Nephron progenitor cell (in vitro differentiated cells): ENCODE results near the gene MELTF.

ENCODE experiments used
- DNase-seq: peaks from one replicate; pipeline ENCODE4 v3.0.0; 2021
- H3K27ac Mint-ChIP-seq: 2 replicates; pipeline ENCODE4 v1.8.0; 2021; ENCODE audit warnings: mild to moderate bottlenecking, moderate library complexity, mixed read lengths
- H3K27me3 Mint-ChIP-seq: 2 replicates; pipeline ENCODE4 v1.8.0; 2021; ENCODE audit warnings: mild to moderate bottlenecking, low read depth, mixed read lengths; ENCODE audit not compliant: poor library complexity
- H3K36me3 Mint-ChIP-seq: 2 replicates; pipeline ENCODE4 v1.8.0; 2021; ENCODE audit warnings: low read depth, mixed read lengths
- H3K4me1 Mint-ChIP-seq: 2 replicates; pipeline ENCODE4 v1.8.0; 2021; ENCODE audit warnings: mixed read lengths
- H3K4me3 Mint-ChIP-seq: 2 replicates; pipeline ENCODE4 v1.8.0; 2021; ENCODE audit warnings: mild to moderate bottlenecking, moderate library complexity, mixed read lengths
- H3K9me3 Mint-ChIP-seq: 2 replicates; pipeline ENCODE4 v1.8.0; 2021; ENCODE audit warnings: mild to moderate bottlenecking, moderate library complexity, mixed read lengths
- CTCF ChIP-seq: fragments of 200-600 bp; sonication (generic); IDR thresholded peaks from 2 replicates; pipeline ENCODE4 v1.5.0; 2021; ENCODE audit warnings: antibody characterized with exemption

The MELTF gene

GRCh38 chr3:197023241-197023997 lies 6.2 kb downstream of the MELTF start:
- H3K4me3 Mint-ChIP-seq = peak overlapping the region; percentile 54
- H3K36me3 Mint-ChIP-seq = no peaks in the 10 kb centered on the region
- H3K9me3 Mint-ChIP-seq = no peaks in the 10 kb centered on the region
- peaks cover 26% of the 10 kb centered on the region for H3K27me3 Mint-ChIP-seq
- peaks cover 71% of the 10 kb centered on the region for H3K4me1 Mint-ChIP-seq
- H3K27ac Mint-ChIP-seq = peak overlapping the region; percentile 68
- DNase-seq = no peak
- no peak for TF ChIP-seq CTCF

DNA sequence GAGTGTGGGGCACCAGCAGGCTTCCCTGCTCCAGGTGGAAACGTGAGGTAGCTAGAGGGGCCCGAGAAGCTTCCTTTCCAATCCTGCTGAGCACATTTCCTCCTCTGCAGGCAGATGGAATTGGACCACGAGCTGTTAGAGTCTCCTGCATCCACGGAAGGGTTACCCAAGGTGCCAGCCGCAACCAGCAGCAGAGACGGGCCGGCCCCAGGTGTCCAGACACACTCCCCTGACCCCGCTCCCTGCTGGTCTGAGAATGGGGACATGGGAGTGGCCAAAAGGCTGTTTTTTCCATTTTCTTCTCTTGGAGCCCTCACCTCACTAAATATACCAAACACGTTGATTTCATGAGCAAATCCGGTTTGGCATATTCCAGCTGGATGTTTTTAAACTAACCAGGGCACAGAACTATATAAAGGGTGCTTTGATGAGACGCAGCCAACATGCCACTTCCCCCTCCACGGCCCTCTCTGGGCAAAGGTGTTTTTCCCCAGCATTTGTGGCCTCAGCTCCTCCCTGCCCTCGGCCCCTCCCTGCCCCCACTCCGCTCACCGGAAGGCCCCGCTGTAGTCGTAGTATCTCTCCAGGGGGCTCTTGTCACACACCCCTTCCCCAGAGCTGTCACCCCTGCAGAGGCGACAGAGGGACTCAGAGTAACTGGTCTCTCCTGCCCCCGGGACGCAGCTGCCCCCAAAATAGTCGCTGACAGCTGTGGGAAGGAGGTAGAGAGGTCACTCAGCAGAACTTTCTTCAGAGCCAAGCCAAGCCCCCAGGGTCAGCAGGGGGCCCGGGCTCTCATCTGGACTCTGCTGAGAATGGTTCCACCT lies 7.0 kb downstream of the MELTF start:
- no peak for TF ChIP-seq CTCF
- peak overlapping the region; percentile 54 for H3K4me3 Mint-ChIP-seq

GRCh38 chr3:197021729-197022404 lies 7.8 kb downstream of the MELTF start:
- TF ChIP-seq CTCF = no peak
- Mint-ChIP-seq H3K9me3 (no peaks in the 10 kb centered on the region), H3K27me3 (peaks cover 16% of the 10 kb centered on the region), H3K4me3 (no peak overlapping the region), H3K4me1 (peaks cover 67% of the 10 kb centered on the region), H3K27ac (no peak overlapping the region), H3K36me3 (no peaks in the 10 kb centered on the region)
- DNase-seq = no peak

More for the DNA sequence above, 7.0 kb downstream of the MELTF start:
- no peaks in the 10 kb centered on the region for H3K36me3 Mint-ChIP-seq
- no peaks in the 10 kb centered on the region for H3K9me3 Mint-ChIP-seq
- peak overlapping the region; percentile 68 for H3K27ac Mint-ChIP-seq
- H3K4me1 Mint-ChIP-seq = peaks cover 71% of the 10 kb centered on the region
- H3K27me3 Mint-ChIP-seq = peaks cover 19% of the 10 kb centered on the region
- DNase-seq = no peak

DNA sequence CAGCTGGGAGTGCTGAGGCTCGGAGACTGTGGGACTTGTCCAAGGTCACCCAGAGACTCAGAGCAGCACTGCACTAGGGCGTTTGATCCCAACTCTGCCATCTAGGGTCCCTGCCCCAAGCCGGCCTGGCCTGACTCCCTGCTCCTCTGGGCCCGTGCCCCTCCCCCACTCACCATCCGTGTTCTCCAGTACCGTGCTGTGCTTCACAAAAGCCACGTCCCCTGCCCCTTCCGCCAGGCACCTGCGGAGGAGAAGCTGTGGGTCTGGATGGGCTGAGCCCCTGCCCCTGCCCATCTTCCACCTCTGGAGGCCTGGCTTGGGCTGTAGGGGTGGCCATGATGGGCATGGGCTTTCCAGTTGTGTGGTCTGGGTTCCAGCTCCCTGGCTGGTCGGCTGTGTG lies 8.4 kb downstream of the MELTF start:
- H3K9me3 Mint-ChIP-seq = no peaks in the 10 kb centered on the region
- no peak for DNase-seq
- peaks cover 13% of the 10 kb centered on the region for H3K27me3 Mint-ChIP-seq
- no peak overlapping the region for H3K27ac Mint-ChIP-seq
- H3K4me1 Mint-ChIP-seq = peaks cover 63% of the 10 kb centered on the region
- TF ChIP-seq CTCF = no peak
- H3K4me3 Mint-ChIP-seq = no peak overlapping the region
- no peaks in the 10 kb centered on the region for H3K36me3 Mint-ChIP-seq

- peaks cover 49% of the 10 kb centered on the region for H3K4me1 Mint-ChIP-seq
- H3K27me3 Mint-ChIP-seq = peaks cover 9% of the 10 kb centered on the region
- H3K27ac Mint-ChIP-seq = no peak overlapping the region
Observed at GRCh38 chr3:197019535-197019934, 10.1 kb downstream of the MELTF start.

More at GRCh38 chr3:197019535-197019934, 10.1 kb downstream of the MELTF start:
- H3K4me3 Mint-ChIP-seq = no peak overlapping the region
- H3K36me3 Mint-ChIP-seq = no peaks in the 10 kb centered on the region
- no peak for DNase-seq
- no peak for TF ChIP-seq CTCF
- H3K9me3 Mint-ChIP-seq = no peaks in the 10 kb centered on the region
